ENCODE measurements around the gene CELF4.

Gene CELF4

GRCh38 chr18:37476611-37477295, 88.8 kb downstream of the CELF4 start:
- Histone ChIP-seq H3K4me3 (ENCODE audit: low read length) (no peak overlapping the region), H2BK5ac (ENCODE audit: low read length) (no peak overlapping the region), H4K5ac (ENCODE audit: low read length) (no peak overlapping the region), H4K8ac (ENCODE audit: low read depth, low read length) (no peak overlapping the region), H3K27me3 (ENCODE audit: insufficient read depth, low read length, poor library complexity) (no peaks in the 10 kb centered on the region), H3K9ac (ENCODE audit: low read length) (no peak overlapping the region), H3K4me1 (ENCODE audit: control insufficient read depth, low read depth, low read length) (no peaks in the 10 kb centered on the region), H2BK15ac (replicated peaks; ENCODE audit: low read depth) (no peak overlapping the region), H3K23ac (ENCODE audit: low read length) (no peak overlapping the region), H3K79me2 (ENCODE audit: control insufficient read depth, insufficient read depth, low read length) (no peaks in the 10 kb centered on the region), H3K18ac (ENCODE audit: low read length) (no peak overlapping the region), H3K56ac (ENCODE audit: low read length) (no peak overlapping the region), H3K36me3 (ENCODE audit: control insufficient read depth, insufficient read depth, low read length) (no peaks in the 10 kb centered on the region), H3K4me2 (ENCODE audit: low read length) (no peak overlapping the region), H2BK120ac (ENCODE audit: low read depth, low read length) (no peak overlapping the region), H3K4ac (ENCODE audit: low read depth, low read length) (no peak overlapping the region), H3K27ac (ENCODE audit: low read depth, low read length) (no peak overlapping the region), H3K79me1 (ENCODE audit: low read length) (no peaks in the 10 kb centered on the region), H2AK5ac (ENCODE audit: low read length) (no peak overlapping the region)
- WGBS (ENCODE audit: extremely low coverage, insufficient coverage, low lambda C conversion rate): no CpG with 5 or more reads among the region's 22 CpGs
- no peak for DNase-seq

- Histone ChIP-seq H3K36me3 (ENCODE audit: control insufficient read depth, insufficient read depth, low read length) (no peaks in the 10 kb centered on the region), H3K18ac (ENCODE audit: low read length) (no peak overlapping the region), H2BK15ac (replicated peaks; ENCODE audit: low read depth) (no peak overlapping the region), H3K4me2 (ENCODE audit: low read length) (no peak overlapping the region), H2BK120ac (ENCODE audit: low read depth, low read length) (no peak overlapping the region), H4K5ac (ENCODE audit: low read length) (no peak overlapping the region), H3K23ac (ENCODE audit: low read length) (no peak overlapping the region), H2AK5ac (ENCODE audit: low read length) (no peak overlapping the region), H3K56ac (ENCODE audit: low read length) (no peak overlapping the region), H3K4me1 (ENCODE audit: control insufficient read depth, low read depth, low read length) (no peaks in the 10 kb centered on the region), H3K79me2 (ENCODE audit: control insufficient read depth, insufficient read depth, low read length) (no peaks in the 10 kb centered on the region), H3K4me3 (ENCODE audit: low read length) (no peak overlapping the region), H3K27me3 (ENCODE audit: insufficient read depth, low read length, poor library complexity) (no peaks in the 10 kb centered on the region), H2BK5ac (ENCODE audit: low read length) (no peak overlapping the region), H3K9ac (ENCODE audit: low read length) (no peak overlapping the region), H3K4ac (ENCODE audit: low read depth, low read length) (no peak overlapping the region), H3K79me1 (ENCODE audit: low read length) (no peaks in the 10 kb centered on the region), H3K27ac (ENCODE audit: low read depth, low read length) (no peak overlapping the region), H4K8ac (ENCODE audit: low read depth, low read length) (no peak overlapping the region)
- DNase-seq: peak; percentile 55
- no CpG with 5 or more reads among the region's 6 CpGs for WGBS (ENCODE audit: extremely low coverage, insufficient coverage, low lambda C conversion rate)
Observed at GRCh38 chr18:37476182-37476581, 89.4 kb downstream of the CELF4 start.

GRCh38 chr18:37473195-37473840, 92.3 kb downstream of the CELF4 start:
- Histone ChIP-seq H3K56ac (ENCODE audit: low read length) (no peak overlapping the region), H2AK5ac (ENCODE audit: low read length) (no peak overlapping the region), H3K23ac (ENCODE audit: low read length) (no peak overlapping the region), H3K27me3 (ENCODE audit: insufficient read depth, low read length, poor library complexity) (no peaks in the 10 kb centered on the region), H3K4me1 (ENCODE audit: control insufficient read depth, low read depth, low read length) (no peaks in the 10 kb centered on the region), H3K18ac (ENCODE audit: low read length) (no peak overlapping the region), H2BK15ac (replicated peaks; ENCODE audit: low read depth) (no peak overlapping the region), H3K4me2 (ENCODE audit: low read length) (no peak overlapping the region), H2BK120ac (ENCODE audit: low read depth, low read length) (no peak overlapping the region), H3K4me3 (ENCODE audit: low read length) (no peak overlapping the region), H3K4ac (ENCODE audit: low read depth, low read length) (no peak overlapping the region), H4K5ac (ENCODE audit: low read length) (no peak overlapping the region), H3K9ac (ENCODE audit: low read length) (no peak overlapping the region), H4K8ac (ENCODE audit: low read depth, low read length) (no peak overlapping the region), H3K36me3 (ENCODE audit: control insufficient read depth, insufficient read depth, low read length) (no peaks in the 10 kb centered on the region), H3K27ac (ENCODE audit: low read depth, low read length) (no peak overlapping the region), H3K79me2 (ENCODE audit: control insufficient read depth, insufficient read depth, low read length) (no peaks in the 10 kb centered on the region), H3K79me1 (ENCODE audit: low read length) (no peaks in the 10 kb centered on the region), H2BK5ac (ENCODE audit: low read length) (no peak overlapping the region)
- no CpG with 5 or more reads among the region's 8 CpGs for WGBS (ENCODE audit: extremely low coverage, insufficient coverage, low lambda C conversion rate)
- no peak for DNase-seq

- H4K5ac ChIP-seq (ENCODE audit: low read length): no peak overlapping the region
- H2BK5ac ChIP-seq (ENCODE audit: low read length): no peak overlapping the region
- H3K4ac ChIP-seq (ENCODE audit: low read depth, low read length): no peak overlapping the region
- no peak overlapping the region for H4K8ac ChIP-seq (ENCODE audit: low read depth, low read length)
- H3K4me2 ChIP-seq (ENCODE audit: low read length): no peak overlapping the region
- H2AK5ac ChIP-seq (ENCODE audit: low read length): no peak overlapping the region
- DNase-seq: no peak
- no CpG with 5 or more reads among the region's 6 CpGs for WGBS (ENCODE audit: extremely low coverage, insufficient coverage, low lambda C conversion rate)
- no peak overlapping the region for H2BK15ac ChIP-seq (replicated peaks; ENCODE audit: low read depth)
- no peak overlapping the region for H3K9ac ChIP-seq (ENCODE audit: low read length)
- H3K27ac ChIP-seq (ENCODE audit: low read depth, low read length): no peak overlapping the region
- no peak overlapping the region for H3K4me3 ChIP-seq (ENCODE audit: low read length)
- H3K23ac ChIP-seq (ENCODE audit: low read length): no peak overlapping the region
- no peak overlapping the region for H3K56ac ChIP-seq (ENCODE audit: low read length)
- no peaks in the 10 kb centered on the region for H3K36me3 ChIP-seq (ENCODE audit: control insufficient read depth, insufficient read depth, low read length)
- H3K27me3 ChIP-seq (ENCODE audit: insufficient read depth, low read length, poor library complexity): no peaks in the 10 kb centered on the region
- H3K79me1 ChIP-seq (ENCODE audit: low read length): no peaks in the 10 kb centered on the region
- no peak overlapping the region for H2BK120ac ChIP-seq (ENCODE audit: low read depth, low read length)
- H3K18ac ChIP-seq (ENCODE audit: low read length): no peak overlapping the region
- H3K4me1 ChIP-seq (ENCODE audit: control insufficient read depth, low read depth, low read length): no peaks in the 10 kb centered on the region
- H3K79me2 ChIP-seq (ENCODE audit: control insufficient read depth, insufficient read depth, low read length): no peaks in the 10 kb centered on the region
Observed at GRCh38 chr18:37471637-37472036, 94.0 kb downstream of the CELF4 start.

- Histone ChIP-seq H3K4me1 (ENCODE audit: control insufficient read depth, low read depth, low read length) (peaks cover 2% of the 10 kb centered on the region), H3K18ac (ENCODE audit: low read length) (no peak overlapping the region), H3K9ac (ENCODE audit: low read length) (no peak overlapping the region), H3K36me3 (ENCODE audit: control insufficient read depth, insufficient read depth, low read length) (no peaks in the 10 kb centered on the region), H2BK15ac (replicated peaks; ENCODE audit: low read depth) (no peak overlapping the region), H3K79me1 (ENCODE audit: low read length) (no peaks in the 10 kb centered on the region), H2BK120ac (ENCODE audit: low read depth, low read length) (no peak overlapping the region), H3K4me2 (ENCODE audit: low read length) (no peak overlapping the region), H2AK5ac (ENCODE audit: low read length) (no peak overlapping the region), H2BK5ac (ENCODE audit: low read length) (no peak overlapping the region), H3K79me2 (ENCODE audit: control insufficient read depth, insufficient read depth, low read length) (no peaks in the 10 kb centered on the region), H3K4me3 (ENCODE audit: low read length) (no peak overlapping the region), H3K4ac (ENCODE audit: low read depth, low read length) (no peak overlapping the region), H4K5ac (ENCODE audit: low read length) (no peak overlapping the region), H3K56ac (ENCODE audit: low read length) (no peak overlapping the region), H3K23ac (ENCODE audit: low read length) (no peak overlapping the region), H3K27ac (ENCODE audit: low read depth, low read length) (no peak overlapping the region), H4K8ac (ENCODE audit: low read depth, low read length) (no peak overlapping the region), H3K27me3 (ENCODE audit: insufficient read depth, low read length, poor library complexity) (no peaks in the 10 kb centered on the region)
- DNase-seq: no peak
- no CpG with 5 or more reads among the region's 2 CpGs for WGBS (ENCODE audit: extremely low coverage, insufficient coverage, low lambda C conversion rate)
Observed at GRCh38 chr18:37470986-37471385, 94.6 kb downstream of the CELF4 start.
